Upper lobe of left lung (tissue), 6 donors: ENCODE measurements around the gene AP5Z1. TPM values are rescaled to one million over a fixed set of nuclear protein-coding genes. Genes with fewer than 3 reads are reported as not detected.
A peak's percentile ranks its signal among the peaks of the same experiment; 100 is the strongest.

Experiments used
- ATAC-seq, 2 donors: fragments of 200-7000 bp; cut with Tn5 transposase; one replicate each; pipeline ENCODE4 v1.9.1; 2022; ENCODE audit warnings: mild to moderate bottlenecking in 2 of 2, moderate library complexity in 2 of 2; ENCODE audit not compliant: low FRiP score in 2 of 2
- DNase-seq, 2 donors: peaks; one replicate each; pipeline ENCODE4 v3.0.0-alpha.2; 2019 to 2020
- H3K27ac ChIP-seq, 4 donors: fragments of 200-600 bp; sonication (generic); one replicate each; pipeline ENCODE4 v1.5.1; 2016 to 2019
- H3K27me3 ChIP-seq, 4 donors: fragments of 200-600 bp; sonication (generic); one replicate each; pipeline ENCODE4 v1.5.1; 2017 to 2019
- H3K36me3 ChIP-seq, 4 donors: fragments of 200-600 bp; sonication (generic); one replicate each; pipeline ENCODE4 v1.5.1; 2016 to 2019
- H3K4me1 ChIP-seq, 4 donors: fragments of 200-600 bp; sonication (generic); one replicate each; pipeline ENCODE4 v1.5.1; 2018 to 2019
- H3K4me3 ChIP-seq, 4 donors: fragments of 200-600 bp; sonication (generic); one replicate each; pipeline ENCODE4 v1.5.1; 2017 to 2019; ENCODE audit warnings: mild to moderate bottlenecking in 2 of 4, moderate library complexity in 1 of 4
- H3K9me3 ChIP-seq, 4 donors: fragments of 200-600 bp; sonication (generic); one replicate each; pipeline ENCODE4 v1.5.1; 2018 to 2019
- CTCF ChIP-seq, 6 experiments: fragments of 450-650 bp in 4 of 6; fragments of 200-600 bp in 2 of 6; sonication (generic) in 2 of 6; IDR thresholded peaks; one replicate each; pipeline ENCODE4 v1.5.1; 2016 to 2019; ENCODE audit warnings: antibody characterized with exemption in 6 of 6
- EP300 ChIP-seq, 4 donors: sonication (generic); formaldehyde crosslinking; IDR thresholded peaks; one replicate each; pipeline ENCODE4 v1.5.1; 2017; ENCODE audit warnings: antibody characterized with exemption in 4 of 4, control low read depth in 2 of 4
- POLR2A ChIP-seq, 4 donors: fragments of 450-650 bp; IDR thresholded peaks; one replicate each; pipeline ENCODE4 v1.5.1; 2016 to 2017; ENCODE audit warnings: antibody characterized with exemption in 4 of 4, mild to moderate bottlenecking in 2 of 4
- POLR2AphosphoS5 ChIP-seq, 2 donors: sonication (generic); formaldehyde crosslinking; IDR thresholded peaks; one replicate each; pipeline ENCODE4 v1.5.1; 2017; ENCODE audit warnings: antibody characterized with exemption in 2 of 2
- WGBS, 2 donors: methylation state at CpG; one replicate each; pipeline ENCODE4 v1.1.5; 2017 to 2018; 5-methylcytosine and 5-hydroxymethylcytosine counted together
- total RNA-seq, 6 donors: library from RNA; depleted of rRNA in 4 of 6; stranded (reverse); fragments of >200 nt in 4 of 6; gene quantifications; one replicate each; pipeline versions ENCODE4 v1.1.0 to v1.2.1, GENCODE V29; 2016 to 2021
- donor health status: DM: no; HTN: no; CAD: no; lungs with moderate emphysema.
- donor health status: DM: no; HTN: yes; CAD: no; lungs with severe emphysema.

Gene AP5Z1
- total RNA-seq, 6 donors from 2014 or later: 23.4 to 152 (median 52.1) TPM

DNA sequence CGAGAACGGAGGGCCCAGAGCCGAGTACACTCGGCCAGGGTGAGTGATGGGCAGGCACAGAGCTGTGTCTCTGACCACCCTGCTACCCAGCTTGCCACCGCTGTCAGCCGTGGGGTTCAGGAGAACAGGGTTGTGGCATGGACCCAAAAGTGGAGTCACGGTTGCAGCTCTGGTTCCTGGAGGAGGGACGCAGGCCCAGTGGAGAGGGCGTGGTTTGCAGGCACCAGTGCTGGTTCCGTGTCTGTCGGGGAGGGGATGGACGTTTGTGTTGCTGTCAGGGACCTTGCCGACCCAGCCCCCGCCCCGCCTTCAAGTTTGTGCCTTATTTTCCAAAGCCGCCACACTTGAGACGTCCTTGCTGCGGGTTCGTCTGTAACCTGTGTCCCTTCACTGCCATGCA lies 45.1 kb upstream of the AP5Z1 start:
- ATAC-seq: no peak
- peak in 1 of 2 donors; percentile 67 for DNase-seq
- no peak overlapping the region for H3K4me3 ChIP-seq
- H3K27me3 ChIP-seq: no peaks in the 10 kb centered on the region
- no peak overlapping the region for H3K27ac ChIP-seq
- peaks cover 0 to 9% (median 7%) of the 10 kb centered on the region in 4 donors for H3K36me3 ChIP-seq
- TF ChIP-seq POLR2AphosphoS5 (IDR thresholded peaks at IDR 0.05): no peak
- no peak for TF ChIP-seq EP300 (IDR thresholded peaks at IDR 0.05)
- no peak for TF ChIP-seq CTCF (IDR thresholded peaks at IDR 0.05)
- no peak for TF ChIP-seq POLR2A (IDR thresholded peaks at IDR 0.05)
- peaks cover 20 to 52% (median 28%) of the 10 kb centered on the region in 4 donors for H3K4me1 ChIP-seq
- WGBS, 2 donors: 86 to 91% methylated on average over 13 to 15 of the region's 19 CpGs
- no peaks in the 10 kb centered on the region for H3K9me3 ChIP-seq

DNA sequence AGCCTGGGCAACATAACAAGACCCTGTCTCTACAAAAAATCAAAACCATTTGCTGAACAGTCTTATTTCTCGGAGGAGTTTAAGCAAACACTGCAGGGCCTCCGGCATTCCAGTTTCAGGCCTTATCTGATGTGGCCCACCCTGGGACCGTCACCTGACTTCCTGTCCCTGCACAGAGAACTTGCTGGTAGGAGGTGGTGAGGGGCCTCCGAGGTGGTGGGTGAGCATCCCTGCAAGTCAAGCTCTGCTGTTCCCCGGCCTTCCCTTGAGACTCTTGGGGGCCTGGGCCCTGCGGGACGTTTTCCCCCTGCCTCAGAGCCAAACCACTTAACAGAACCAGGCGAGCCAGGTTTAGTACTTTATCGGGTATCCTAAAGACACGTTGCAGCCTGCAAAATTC lies 44.5 kb upstream of the AP5Z1 start:
- 50 to 65% methylated on average over 10 of the region's 10 CpGs for WGBS, 2 donors
- Histone ChIP-seq H3K27me3 (no peaks in the 10 kb centered on the region), H3K27ac (no peak overlapping the region), H3K4me3 (no peak overlapping the region), H3K36me3 (peaks cover 0 to 9% (median 7%) of the 10 kb centered on the region in 4 donors), H3K9me3 (no peaks in the 10 kb centered on the region), H3K4me1 (peaks cover 19 to 48% (median 27%) of the 10 kb centered on the region in 4 donors)
- ATAC-seq (no peak), DNase-seq (no peak)
- TF ChIP-seq POLR2A (IDR thresholded peaks at IDR 0.05) (no peak), POLR2AphosphoS5 (IDR thresholded peaks at IDR 0.05) (no peak), CTCF (IDR thresholded peaks at IDR 0.05) (no peak), EP300 (IDR thresholded peaks at IDR 0.05) (no peak)

DNA sequence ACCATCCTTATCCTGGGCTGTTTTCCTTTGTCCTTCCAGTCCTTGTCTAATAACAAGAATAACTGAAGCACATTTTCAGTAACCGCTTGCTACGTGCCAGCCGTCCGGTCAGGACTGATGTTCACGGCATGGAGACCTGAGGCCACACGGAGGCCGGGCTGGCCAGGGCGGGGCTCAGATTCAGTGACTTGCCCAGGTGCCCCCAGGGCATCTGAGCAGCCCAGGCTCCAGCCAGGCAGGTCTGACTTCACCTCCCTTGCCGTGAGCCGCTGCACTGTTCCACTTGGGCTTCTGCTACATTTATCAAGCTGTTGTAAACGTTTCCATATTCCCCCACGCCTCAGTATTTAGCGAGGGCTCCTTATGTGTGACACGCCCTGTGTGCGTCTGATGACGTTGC lies 43.6 kb upstream of the AP5Z1 start:
- TF ChIP-seq CTCF (IDR thresholded peaks at IDR 0.05): no peak
- TF ChIP-seq POLR2AphosphoS5 (IDR thresholded peaks at IDR 0.05): no peak
- no peak for TF ChIP-seq EP300 (IDR thresholded peaks at IDR 0.05)
- TF ChIP-seq POLR2A (IDR thresholded peaks at IDR 0.05): no peak
- Histone ChIP-seq H3K27ac (no peak overlapping the region), H3K27me3 (no peaks in the 10 kb centered on the region), H3K4me1 (peaks cover 11 to 40% (median 19%) of the 10 kb centered on the region in 4 donors), H3K36me3 (peaks cover 0 to 9% (median 7%) of the 10 kb centered on the region in 4 donors), H3K9me3 (no peaks in the 10 kb centered on the region), H3K4me3 (no peak overlapping the region)
- 91 to 99% methylated on average over 16 of the region's 16 CpGs for WGBS, 2 donors
- ATAC-seq (no peak), DNase-seq (no peak)

GRCh38 chr7:4733936-4734528 lies 41.4 kb upstream of the AP5Z1 start:
- Histone ChIP-seq H3K4me3 (no peak overlapping the region), H3K4me1 (peaks cover 12 to 42% (median 25%) of the 10 kb centered on the region in 4 donors), H3K36me3 (peaks cover 0 to 3% (median 0%) of the 10 kb centered on the region in 4 donors), H3K9me3 (no peaks in the 10 kb centered on the region), H3K27me3 (no peaks in the 10 kb centered on the region), H3K27ac (peak overlapping the region in 1 of 4 donors; percentile 43)
- no peak for DNase-seq
- no peak for ATAC-seq
- TF ChIP-seq POLR2A (IDR thresholded peaks at IDR 0.05) (no peak), POLR2AphosphoS5 (IDR thresholded peaks at IDR 0.05) (no peak), CTCF (IDR thresholded peaks at IDR 0.05) (no peak), EP300 (IDR thresholded peaks at IDR 0.05) (no peak)
- WGBS, 2 donors: 72 to 74% methylated on average over 10 to 15 of the region's 15 CpGs
